Neural cell (in vitro differentiated cells): ENCODE data around the gene SNRPA1.

ENCODE experiments used
- CTCF ChIP-seq: fragments of 450-650 bp; IDR thresholded peaks from 2 replicates; pipeline ENCODE4 v1.5.1; 2014; ENCODE audit warnings: antibody characterized with exemption, mild to moderate bottlenecking, moderate library complexity; ENCODE audit not compliant: poor library complexity, severe bottlenecking
- EP300 ChIP-seq: fragments of 450-650 bp; conservative IDR thresholded peaks from 2 replicates; pipeline ENCODE4 v1.6.1; 2014; ENCODE audit warnings: antibody characterized with exemption, mild to moderate bottlenecking, moderate library complexity; ENCODE audit not compliant: poor library complexity, severe bottlenecking
- EZH2 ChIP-seq: fragments of 200-600, 300-800 bp; shearing (Covaris generic), sonication (generic); IDR thresholded peaks from 2 replicates; pipeline ENCODE4 v1.6.1; 2014; ENCODE audit warnings: antibody characterized with exemption, low read length, borderline replicate concordance, mild to moderate bottlenecking; ENCODE audit not compliant: insufficient read depth, poor library complexity, severe bottlenecking
- MXI1 ChIP-seq: fragments of 450-650 bp; conservative IDR thresholded peaks from 2 replicates; pipeline ENCODE4 v1.6.1; 2014; ENCODE audit warnings: antibody characterized with exemption, mild to moderate bottlenecking; ENCODE audit not compliant: poor library complexity, severe bottlenecking
- POLR2AphosphoS5 ChIP-seq: IDR thresholded peaks from 2 replicates; pipeline ENCODE4 v1.6.1; 2012
- RAD21 ChIP-seq: fragments of 450-650 bp; conservative IDR thresholded peaks from 2 replicates; pipeline ENCODE4 v1.6.1; 2014; ENCODE audit warnings: antibody characterized with exemption, mild to moderate bottlenecking, moderate library complexity
- REST ChIP-seq: IDR thresholded peaks from 2 replicates; pipeline ENCODE4 v1.6.1; 2012; ENCODE audit warnings: borderline replicate concordance
- TAF1 ChIP-seq: IDR thresholded peaks from 2 replicates; pipeline ENCODE4 v1.6.1; 2012; ENCODE audit warnings: low read depth

GRCh38 chr15:101280007-101280406, 15.0 kb downstream of the SNRPA1 start:
- TF ChIP-seq CTCF = no peak
- no peak for TF ChIP-seq EP300
- no peak for TF ChIP-seq POLR2AphosphoS5
- TF ChIP-seq REST = no peak
- TF ChIP-seq EZH2 = no peak
- TF ChIP-seq RAD21 = no peak
- TF ChIP-seq TAF1 = no peak
- TF ChIP-seq MXI1 = no peak
